AG09319 (cell line): ENCODE measurements around the gene UBE2L5.

Experiments used
- DNase-seq: peaks from one replicate; pipeline ENCODE4 v3.0.0-alpha.2; 2010; ENCODE audit warnings: low read depth; ENCODE audit errors: extremely low read depth
- TF ChIP-seq, protein P1 (sequence below): IDR thresholded peaks from 2 replicates; pipeline ENCODE4 v1.5.1; 2011; ENCODE audit warnings: low read depth, mild to moderate bottlenecking, inconsistent platforms, low read length, moderate library complexity

Gene UBE2L5

DNA sequence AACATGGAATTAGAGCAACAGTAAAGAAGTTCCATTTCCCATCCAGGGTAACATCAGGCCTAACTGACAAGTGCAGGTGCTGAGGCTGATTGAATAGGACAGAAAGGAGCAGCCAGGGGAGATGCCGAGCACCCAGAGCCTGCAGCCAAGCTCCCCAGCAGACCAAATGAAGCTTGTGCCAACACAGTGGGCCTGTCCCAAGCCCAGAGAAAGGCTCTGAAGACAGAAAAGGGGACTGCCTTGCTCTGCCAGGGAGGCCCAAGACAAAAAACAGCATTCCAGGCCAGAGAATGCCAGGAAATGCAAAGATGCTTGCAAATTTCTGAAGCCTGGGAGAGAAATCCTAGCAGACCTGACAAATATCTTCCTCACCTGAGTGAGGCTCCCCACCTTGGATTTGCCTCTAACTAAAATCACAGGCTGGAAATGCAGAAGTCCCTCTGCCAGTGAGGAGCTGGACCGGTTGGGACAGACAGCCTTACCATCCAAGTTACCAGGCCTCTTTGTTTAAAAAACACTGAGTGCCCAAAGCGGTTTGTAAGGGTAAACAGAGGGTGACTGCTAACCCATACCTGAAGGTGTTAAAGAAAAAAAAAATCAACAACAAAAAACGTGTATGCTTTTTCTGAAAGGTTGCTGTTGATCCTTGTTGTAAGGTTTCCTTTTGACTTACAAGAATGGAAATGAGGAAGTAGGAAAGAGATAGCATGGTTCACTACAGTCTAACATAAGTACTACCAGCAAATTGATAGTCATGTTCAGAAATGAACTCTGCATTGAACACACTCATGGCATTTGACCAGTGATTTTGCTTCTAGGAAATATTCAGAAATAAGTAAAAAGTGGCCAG, 55.3 kb downstream of the UBE2L5 start:
- DNase-seq = no peak
- TF ChIP-seq, protein P1, sequence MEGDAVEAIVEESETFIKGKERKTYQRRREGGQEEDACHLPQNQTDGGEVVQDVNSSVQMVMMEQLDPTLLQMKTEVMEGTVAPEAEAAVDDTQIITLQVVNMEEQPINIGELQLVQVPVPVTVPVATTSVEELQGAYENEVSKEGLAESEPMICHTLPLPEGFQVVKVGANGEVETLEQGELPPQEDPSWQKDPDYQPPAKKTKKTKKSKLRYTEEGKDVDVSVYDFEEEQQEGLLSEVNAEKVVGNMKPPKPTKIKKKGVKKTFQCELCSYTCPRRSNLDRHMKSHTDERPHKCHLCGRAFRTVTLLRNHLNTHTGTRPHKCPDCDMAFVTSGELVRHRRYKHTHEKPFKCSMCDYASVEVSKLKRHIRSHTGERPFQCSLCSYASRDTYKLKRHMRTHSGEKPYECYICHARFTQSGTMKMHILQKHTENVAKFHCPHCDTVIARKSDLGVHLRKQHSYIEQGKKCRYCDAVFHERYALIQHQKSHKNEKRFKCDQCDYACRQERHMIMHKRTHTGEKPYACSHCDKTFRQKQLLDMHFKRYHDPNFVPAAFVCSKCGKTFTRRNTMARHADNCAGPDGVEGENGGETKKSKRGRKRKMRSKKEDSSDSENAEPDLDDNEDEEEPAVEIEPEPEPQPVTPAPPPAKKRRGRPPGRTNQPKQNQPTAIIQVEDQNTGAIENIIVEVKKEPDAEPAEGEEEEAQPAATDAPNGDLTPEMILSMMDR = no peak
